ENCODE data around the gene ATG9B.

ATG9B gene

GRCh38 chr7:150977382-150978125, 46.7 kb downstream of the ATG9B start:
- DNase-seq, result no peak

DNA sequence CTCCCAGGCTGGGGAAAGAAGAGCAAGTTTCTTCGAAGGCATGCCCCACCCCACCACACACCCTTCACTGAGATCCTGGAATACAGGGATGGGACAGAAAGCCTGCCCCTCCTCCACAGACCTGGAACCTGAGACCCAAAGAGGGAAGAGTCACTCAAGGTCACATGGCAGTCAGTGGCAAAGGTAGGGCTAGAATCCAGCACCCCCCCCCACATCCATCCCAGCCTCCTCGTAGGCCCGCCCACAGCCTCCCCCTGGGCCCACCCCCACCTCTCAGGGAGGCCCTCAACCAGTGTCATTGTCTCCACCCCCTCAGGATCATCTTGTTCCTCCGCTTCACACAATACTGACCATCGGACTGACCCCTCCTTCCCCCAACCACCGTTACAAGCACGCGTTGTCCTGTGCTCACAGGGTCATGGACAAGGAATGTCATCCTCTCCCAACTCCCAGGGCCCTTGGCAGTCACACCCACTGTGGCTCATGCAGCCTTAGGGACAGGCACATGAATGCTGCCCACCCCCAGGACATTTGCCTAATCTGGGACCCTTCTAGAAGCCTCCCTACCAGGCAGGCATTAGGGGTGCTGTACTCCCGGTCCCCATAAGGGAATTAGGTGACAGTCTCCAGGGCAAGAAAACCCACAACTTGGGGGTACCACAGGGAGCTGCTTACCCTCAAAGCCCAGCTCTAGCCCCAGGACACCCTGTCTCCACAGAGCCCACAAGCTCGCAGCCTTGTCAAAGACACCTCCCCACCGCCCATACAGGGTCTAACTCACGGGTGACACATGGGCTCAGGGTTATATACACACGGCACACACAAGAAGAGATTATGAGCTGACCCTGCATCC, 47.5 kb downstream of the ATG9B start:
- DNase-seq, result no peak

DNA sequence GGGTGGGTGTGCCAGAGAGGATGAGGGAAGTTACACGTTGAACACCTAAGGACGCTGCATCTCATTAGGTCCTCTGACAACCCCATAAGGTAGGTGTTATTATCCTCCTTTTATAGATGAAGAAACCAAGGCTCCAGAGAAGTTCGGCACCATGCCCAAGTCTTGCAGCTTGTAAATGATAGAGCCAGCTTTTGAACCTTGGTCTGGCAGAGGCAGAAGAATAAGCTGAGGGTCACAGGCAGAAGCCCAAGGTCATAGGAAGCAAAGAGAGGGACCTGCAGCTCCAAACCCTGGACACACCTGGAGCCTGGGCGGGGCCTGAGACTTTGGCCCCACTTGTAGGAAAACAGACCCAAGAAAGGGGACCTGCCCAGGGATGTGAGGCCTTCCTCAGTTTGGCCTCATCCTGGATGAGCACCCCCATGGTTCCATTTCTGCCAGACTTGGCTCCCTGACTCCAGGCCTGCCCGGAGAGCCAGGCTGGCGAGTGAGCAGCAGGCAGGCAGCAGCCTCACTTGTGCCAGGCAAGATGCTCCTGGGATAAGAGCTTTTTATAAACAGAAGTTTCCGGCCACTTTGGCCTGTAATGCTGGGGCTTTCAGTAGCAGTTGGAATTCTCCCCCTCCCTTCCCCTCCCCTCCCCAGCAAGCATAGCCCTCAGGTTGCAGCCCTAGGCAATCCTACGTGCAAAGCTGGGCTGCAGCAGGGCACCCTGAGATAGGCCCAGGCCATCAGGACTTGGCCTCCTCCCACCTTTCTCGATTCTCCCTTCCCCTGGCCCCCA, 48.6 kb downstream of the ATG9B start:
- no peak for DNase-seq

GRCh38 chr7:150974468-150975391, 49.6 kb downstream of the ATG9B start:
- peak; percentile 80 to 91 for DNase-seq

GRCh38 chr7:150973571-150974451, 50.5 kb downstream of the ATG9B start:
- DNase-seq, result peak; percentile 18 to 46

- no peak for DNase-seq
These were observed 51.6 kb downstream of the ATG9B start for GRCh38 chr7:150972741-150973140.

DNA sequence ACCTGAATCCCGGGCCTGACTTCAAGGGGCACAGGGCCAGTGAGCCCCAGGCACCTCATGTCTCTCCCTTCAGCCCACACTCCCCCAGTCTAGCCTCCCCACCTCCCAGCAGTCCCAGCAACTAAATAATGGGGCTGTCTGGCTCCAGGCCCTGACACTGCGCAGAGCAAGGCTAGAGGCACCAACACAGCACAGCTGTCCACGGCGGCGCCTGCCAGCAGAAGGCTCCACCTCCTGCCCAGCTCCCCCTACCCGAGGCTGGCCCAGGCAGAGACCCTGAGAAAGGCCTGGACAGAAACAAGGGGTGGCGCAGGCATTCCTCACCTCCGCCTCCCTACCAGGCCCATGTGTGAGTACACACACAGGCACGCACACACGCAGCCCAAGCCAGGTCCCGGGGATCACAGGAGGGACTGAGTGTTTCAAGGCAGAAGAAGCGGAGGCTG, 52.2 kb downstream of the ATG9B start:
- DNase-seq, result no peak

DNA sequence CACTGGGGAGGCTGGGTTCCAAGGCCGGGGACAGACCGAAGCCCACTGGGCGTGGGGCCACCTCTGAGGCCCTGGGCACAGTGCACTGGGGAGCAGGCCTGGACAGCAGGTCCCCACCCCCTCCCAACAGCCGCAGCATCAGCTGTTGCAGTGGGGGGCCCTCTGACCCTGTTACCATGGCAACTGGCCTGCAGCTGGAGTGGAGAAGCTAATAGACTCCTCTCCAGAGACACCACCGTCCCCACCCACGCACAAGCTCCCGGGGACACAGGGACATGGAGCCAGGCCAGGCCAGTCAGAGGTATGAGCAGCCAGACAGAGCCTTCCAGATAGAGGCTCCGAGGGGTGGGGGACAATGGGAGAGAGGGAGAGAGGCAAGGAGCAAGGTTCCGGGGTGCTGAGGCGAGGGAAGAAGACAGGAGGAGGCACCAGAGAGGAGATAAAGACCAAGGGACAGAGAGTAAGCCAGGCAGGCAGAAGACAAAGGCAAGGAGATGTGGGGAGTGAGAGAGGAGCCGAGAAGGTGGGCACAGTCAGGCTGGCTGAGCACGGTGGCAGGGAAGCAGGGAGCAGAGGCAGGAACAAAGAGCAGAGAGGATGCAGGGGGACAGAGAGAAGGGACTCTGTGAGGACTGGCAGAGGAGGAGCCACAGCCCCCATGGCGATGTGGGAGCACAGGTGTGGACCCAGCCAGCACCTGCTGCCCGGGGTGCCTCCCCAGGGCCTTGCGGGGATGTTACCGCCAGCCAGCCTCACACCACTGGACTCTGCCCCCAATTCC, 52.9 kb downstream of the ATG9B start:
- no peak for DNase-seq

GRCh38 chr7:150970424-150970823, 53.9 kb downstream of the ATG9B start:
- no peak for DNase-seq

GRCh38 chr7:150969475-150969874, 54.8 kb downstream of the ATG9B start:
- no peak for DNase-seq

- DNase-seq, result no peak
These were observed 55.4 kb downstream of the ATG9B start for GRCh38 chr7:150968734-150969372.

- no peak for DNase-seq
These were observed 56.1 kb downstream of the ATG9B start for GRCh38 chr7:150968056-150968733.

DNA sequence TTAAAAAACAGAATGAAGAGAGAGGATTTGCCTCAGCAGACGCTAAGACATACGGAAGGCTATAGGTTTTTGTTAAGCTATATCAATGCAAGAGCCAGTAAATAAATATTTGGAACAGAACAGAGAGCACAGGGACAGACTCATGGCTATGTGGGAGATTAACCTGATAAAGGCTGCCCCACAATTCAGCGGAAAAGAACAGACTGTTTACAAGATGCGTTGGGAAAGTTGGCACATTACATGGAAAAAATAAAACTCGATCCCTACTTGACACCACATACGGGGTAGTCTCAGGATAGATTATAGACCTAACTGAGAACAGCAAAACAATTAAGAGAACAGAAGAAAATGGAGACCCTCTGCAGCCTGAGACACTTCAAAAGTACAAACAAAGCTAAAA, 56.9 kb downstream of the ATG9B start:
- no peak for DNase-seq

DNA sequence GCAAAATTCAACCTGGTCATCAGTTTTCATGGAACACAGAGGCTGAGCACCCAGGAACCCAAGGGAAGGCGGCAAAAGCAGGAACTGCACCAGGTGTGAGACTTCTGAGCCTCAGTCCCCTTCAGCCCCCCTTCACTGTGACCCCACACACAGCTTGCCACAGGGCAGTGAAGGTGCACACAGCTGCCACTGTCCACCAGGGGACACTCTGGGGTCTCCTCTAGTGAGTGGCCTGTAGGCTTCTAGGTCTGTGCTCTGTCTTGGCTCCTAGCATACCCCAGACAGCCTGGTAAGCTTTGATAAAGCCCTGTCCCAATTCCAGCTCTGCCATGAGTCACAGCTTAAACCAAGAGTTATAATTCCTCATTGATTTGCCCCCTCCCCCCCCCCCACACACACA, 58.3 kb downstream of the ATG9B start:
- no peak for DNase-seq

GRCh38 chr7:150965273-150965830, 58.9 kb downstream of the ATG9B start:
- no peak for DNase-seq
